Measurements from ENCODE around the gene ALKBH5.

- TF ChIP-seq CTCF (IDR thresholded peaks at IDR 0.05; ENCODE audit: low read depth, low read length, poor library complexity, severe bottlenecking) (no peak), EZH2phosphoT487 (IDR thresholded peaks at IDR 0.05; ENCODE audit: borderline replicate concordance, low read length) (no peak)
These were observed 41.6 kb downstream of the ALKBH5 start, which contains the start of gene LLGL1 for GRCh38 chr17:18225121-18225641.
